Testis (tissue), 2 donors: Measurements from ENCODE around the gene NCKAP5.

Experiments
- CTCF ChIP-seq, 3 experiments: fragments of 450-650 bp in 2 of 3; fragments of 200-600 bp in 1 of 3; sonication (generic) in 1 of 3; IDR thresholded peaks; one replicate each; pipeline ENCODE4 v1.5.1; 2016 to 2019; ENCODE audit warnings: antibody characterized with exemption in 3 of 3, mild to moderate bottlenecking in 2 of 3, moderate library complexity in 1 of 3
- POLR2A ChIP-seq: fragments of 450-650 bp; IDR thresholded peaks from one replicate; pipeline ENCODE4 v1.6.1; 2017; ENCODE audit warnings: antibody characterized with exemption, mild to moderate bottlenecking, moderate library complexity

DNA sequence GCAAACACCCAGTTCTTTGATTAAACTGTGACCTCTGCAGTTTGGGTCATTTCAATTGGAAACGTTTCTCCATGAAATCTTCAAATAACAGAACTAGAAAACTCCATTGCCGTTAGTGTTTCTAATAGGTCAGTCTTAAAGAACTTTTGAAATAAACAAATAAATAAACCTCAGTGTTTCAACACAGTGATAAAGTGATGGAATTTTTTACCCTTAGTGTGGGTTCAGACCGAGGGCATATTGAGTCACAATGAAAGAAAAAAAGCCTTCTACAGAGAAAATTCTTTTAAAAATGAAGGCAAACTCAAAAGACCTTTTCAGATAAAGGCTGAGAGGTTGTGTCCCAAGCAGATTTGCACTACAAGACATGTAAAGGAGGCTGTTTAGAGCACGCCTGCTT lies 149.6 kb downstream of the NCKAP5 start:
- TF ChIP-seq POLR2A = no peak
- no peak for TF ChIP-seq CTCF (IDR thresholded peaks at IDR 0.05)
